SH-SY5Y (cell line): ENCODE measurements around the gene TBC1D14.

Experiments used
- GATA2 ChIP-seq: IDR thresholded peaks from 2 replicates; pipeline ENCODE4 v1.6.1; 2011; ENCODE audit warnings: mild to moderate bottlenecking, low read depth, low read length
- GATA3 ChIP-seq: IDR thresholded peaks from 2 replicates; pipeline ENCODE4 v1.6.1; 2011; ENCODE audit warnings: low read depth, mild to moderate bottlenecking, low read length, moderate library complexity

TBC1D14 gene

GRCh38 chr4:6972375-6972650 lies 62.7 kb downstream of the TBC1D14 start:
- TF ChIP-seq GATA3 (no peak), GATA2 (no peak)

- TF ChIP-seq GATA3 (no peak), GATA2 (no peak)
Observed at GRCh38 chr4:6972911-6973310, 63.3 kb downstream of the TBC1D14 start.

- TF ChIP-seq GATA3 (no peak), GATA2 (no peak)
Observed at GRCh38 chr4:6974138-6974848, 64.7 kb downstream of the TBC1D14 start.

- TF ChIP-seq GATA2 (no peak), GATA3 (no peak)
Observed at GRCh38 chr4:6983544-6984142, 74.0 kb downstream of the TBC1D14 start.

- TF ChIP-seq GATA3 (no peak), GATA2 (no peak)
Observed at GRCh38 chr4:6984612-6985425, 75.2 kb downstream of the TBC1D14 start.

GRCh38 chr4:6986072-6986780 lies 76.6 kb downstream of the TBC1D14 start:
- TF ChIP-seq GATA3: no peak
- TF ChIP-seq GATA2: no peak

GRCh38 chr4:6986781-6987587 lies 77.4 kb downstream of the TBC1D14 start:
- no peak for TF ChIP-seq GATA2
- no peak for TF ChIP-seq GATA3

GRCh38 chr4:6987588-6987961 lies 77.9 kb downstream of the TBC1D14 start:
- TF ChIP-seq GATA3 (no peak), GATA2 (no peak)

GRCh38 chr4:6988016-6988715 lies 78.5 kb downstream of the TBC1D14 start:
- TF ChIP-seq GATA3 (no peak), GATA2 (no peak)

- TF ChIP-seq GATA3 (no peak), GATA2 (no peak)
Observed at GRCh38 chr4:6989331-6989923, 79.8 kb downstream of the TBC1D14 start.

- TF ChIP-seq GATA3 (no peak), GATA2 (no peak)
Observed at GRCh38 chr4:6990661-6991060, 81.0 kb downstream of the TBC1D14 start.

GRCh38 chr4:6991249-6991648 lies 81.6 kb downstream of the TBC1D14 start:
- no peak for TF ChIP-seq GATA3
- TF ChIP-seq GATA2: no peak
